AG08396 (cell line): ENCODE results near the gene SCAMP1.
"Not testable (repeated sequence)": the region's sequence is repeated elsewhere in the genome, so short reads cannot be mapped to it uniquely, and the experiment has no call there.

Experiments
- DNase-seq: peaks from one replicate; pipeline ENCODE4 v3.0.0; 2012; ENCODE audit warnings: low spot score, mixed read lengths

SCAMP1 gene

DNA sequence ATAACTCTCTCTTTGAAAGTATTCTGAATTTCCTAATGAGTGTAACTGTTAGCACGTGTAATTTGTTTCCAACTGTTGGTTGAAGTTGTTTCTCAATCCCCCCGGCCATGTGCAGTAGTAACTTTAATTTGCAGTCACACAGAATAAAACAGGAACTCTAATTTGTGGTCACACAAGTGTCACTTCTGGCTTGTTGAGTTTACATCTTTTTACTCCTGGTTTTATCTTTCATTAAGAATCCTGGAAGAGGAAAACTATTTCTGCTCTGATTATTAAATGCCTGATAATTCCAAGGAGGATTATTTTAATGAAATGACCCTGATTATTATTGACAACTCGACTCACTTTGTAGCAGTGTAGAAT, 1.2 kb downstream of the SCAMP1 start:
- no peak for DNase-seq

DNA sequence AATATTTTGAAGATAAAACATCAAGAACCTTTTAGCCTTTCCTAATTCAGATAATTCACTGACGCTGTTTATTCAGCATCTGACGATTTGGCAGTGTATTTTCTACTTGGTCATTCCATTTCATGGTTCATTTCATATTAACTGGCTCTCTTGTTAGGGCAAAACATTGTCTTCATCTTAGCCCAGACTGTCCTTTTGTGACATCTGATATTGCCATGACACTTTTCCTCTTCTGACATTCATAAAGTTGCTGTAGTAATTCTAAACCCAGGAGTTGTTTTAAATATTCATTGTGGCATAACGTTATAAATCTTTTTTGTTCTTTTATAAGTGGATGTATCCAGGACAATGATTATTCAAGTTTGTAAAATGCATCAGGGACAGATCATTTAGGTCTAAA, 1.8 kb downstream of the SCAMP1 start:
- DNase-seq: no peak

DNA sequence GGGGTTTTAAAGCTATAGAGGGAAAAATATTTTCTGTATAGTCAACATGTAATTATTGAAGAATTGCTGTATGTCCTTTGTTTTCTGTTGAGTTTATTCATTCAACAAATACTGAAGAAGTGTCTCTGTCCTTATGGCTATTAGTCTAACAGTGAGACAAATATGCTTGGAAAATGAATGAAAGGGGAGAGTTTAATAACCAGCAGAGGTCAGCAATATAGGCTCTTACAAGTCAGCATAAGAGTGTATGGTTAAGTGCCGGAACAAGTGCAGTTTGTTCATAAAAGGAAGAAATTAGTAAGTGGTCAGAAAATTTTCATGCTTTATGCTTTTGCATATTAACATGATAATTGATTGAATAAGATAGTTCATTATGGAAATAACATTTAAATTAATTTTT, 3.6 kb downstream of the SCAMP1 start:
- no peak for DNase-seq

DNA sequence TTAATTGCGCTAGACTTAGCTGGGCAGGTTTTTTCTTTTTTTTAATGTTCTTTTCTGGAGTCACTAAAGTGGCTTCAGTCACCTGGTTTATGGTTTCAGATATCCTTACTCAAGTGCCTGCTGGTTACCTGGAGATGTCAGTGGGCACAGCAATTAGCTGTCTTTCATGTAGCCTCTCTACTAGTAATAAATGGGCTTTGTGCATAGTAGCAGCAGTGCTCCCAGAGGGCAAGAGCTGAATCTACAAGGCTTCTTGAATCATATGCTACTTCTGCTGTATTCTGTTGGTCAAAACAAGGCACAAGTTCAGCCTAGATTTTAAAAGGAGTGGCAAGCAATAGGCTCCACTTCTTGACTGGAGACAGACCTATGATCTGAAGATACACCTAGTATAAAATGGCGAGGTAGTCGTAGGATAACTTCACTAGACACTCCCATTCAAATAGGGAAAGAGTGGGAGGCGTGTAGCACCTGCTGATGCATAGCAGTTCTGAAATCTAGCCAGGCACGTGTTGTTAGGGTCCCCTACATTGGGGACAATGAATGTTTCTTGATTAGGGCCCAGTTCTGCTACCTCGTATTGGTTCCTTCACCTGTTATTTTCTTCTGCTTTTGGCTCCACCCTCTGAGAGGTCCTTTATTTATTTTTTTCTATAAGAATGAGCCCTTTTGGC, 7.0 kb downstream of the SCAMP1 start:
- no peak for DNase-seq

DNA sequence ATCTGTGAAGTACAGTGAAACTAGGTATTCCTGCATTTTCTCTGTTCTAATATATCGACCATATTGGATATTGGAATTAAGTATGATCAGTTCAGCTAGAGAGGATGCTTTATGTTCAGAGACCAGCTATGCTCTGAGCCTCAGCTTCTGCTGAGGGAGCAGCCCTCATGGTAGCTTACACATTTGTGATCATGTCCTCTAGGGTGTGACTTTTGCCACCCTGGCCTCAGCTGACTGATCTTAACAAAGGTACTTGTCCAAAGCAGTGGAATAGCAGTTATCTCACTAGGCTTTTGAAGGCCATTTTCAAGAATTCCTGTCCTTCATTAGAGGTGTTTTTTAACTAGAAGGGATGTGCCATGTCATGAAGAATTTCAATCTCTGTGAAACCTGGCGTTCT, 9.3 kb downstream of the SCAMP1 start:
- no peak for DNase-seq

DNA sequence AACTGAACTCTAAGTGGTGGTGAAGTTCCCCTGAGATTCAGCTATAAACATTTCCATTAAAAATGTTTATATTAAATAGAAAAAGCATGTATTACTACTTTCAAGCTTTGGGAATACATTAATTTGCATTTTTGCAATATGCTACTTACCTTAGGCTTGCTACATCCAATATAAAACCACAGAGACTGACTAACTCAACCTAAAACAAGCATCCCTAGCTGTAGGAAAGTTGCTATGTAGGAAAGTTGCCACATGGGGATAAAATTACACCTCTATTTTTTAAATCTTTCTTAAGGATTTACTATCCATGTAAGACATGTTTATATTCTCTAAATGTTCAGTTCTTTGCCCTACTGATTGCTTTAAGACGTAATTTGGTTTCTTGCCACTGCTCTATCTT, 12.8 kb downstream of the SCAMP1 start:
- DNase-seq: no peak

DNA sequence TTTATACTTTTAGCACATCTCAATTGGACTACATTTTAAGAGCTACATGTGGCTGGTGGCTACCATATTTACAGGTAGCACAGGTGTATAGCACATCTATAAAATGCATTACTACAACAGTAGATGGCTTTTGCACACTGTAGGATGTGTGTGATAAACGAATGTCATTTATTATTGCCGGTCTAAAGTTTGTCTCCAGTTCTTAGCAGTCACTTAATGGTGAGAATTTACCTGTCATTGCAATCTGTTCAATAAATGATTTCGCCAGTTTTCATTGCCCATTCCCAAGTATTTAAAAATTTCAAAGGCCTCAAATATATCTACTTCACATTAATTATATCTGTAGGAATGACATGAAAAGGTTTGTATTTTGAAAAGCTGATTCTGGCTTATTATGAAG, 15.9 kb downstream of the SCAMP1 start:
- no peak for DNase-seq

DNA sequence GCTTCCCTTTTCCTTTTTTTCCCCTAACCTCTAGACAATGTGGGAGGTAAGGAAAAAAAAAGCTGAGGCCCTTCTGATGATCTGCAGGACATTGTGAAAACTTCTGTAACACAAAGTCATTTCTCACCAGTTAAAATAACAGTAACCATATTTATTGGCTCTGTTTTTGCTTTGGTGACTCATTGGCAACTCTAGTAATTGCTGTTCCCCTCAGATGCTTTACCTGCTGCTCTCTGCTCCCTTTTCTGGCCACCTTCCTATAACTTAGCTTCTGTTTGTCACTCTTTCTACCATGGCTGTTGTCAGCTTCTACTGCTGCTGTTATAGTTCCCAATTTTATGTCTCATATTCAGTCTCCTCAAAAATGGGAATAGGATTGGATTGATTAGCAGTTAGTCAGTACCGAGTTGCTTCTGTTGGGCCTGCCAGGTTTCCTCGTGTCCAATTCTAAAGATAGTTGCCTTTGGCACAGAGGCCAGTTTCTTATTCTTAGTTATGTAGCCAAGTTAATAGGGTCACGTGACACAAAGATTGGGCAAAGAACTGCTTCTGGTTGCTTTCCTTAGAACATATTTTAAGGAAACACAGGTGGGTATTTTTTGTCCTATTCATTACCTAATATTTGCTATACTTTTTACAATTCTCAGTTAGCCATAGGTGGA, 16.8 kb downstream of the SCAMP1 start:
- DNase-seq: peak; percentile 20

DNA sequence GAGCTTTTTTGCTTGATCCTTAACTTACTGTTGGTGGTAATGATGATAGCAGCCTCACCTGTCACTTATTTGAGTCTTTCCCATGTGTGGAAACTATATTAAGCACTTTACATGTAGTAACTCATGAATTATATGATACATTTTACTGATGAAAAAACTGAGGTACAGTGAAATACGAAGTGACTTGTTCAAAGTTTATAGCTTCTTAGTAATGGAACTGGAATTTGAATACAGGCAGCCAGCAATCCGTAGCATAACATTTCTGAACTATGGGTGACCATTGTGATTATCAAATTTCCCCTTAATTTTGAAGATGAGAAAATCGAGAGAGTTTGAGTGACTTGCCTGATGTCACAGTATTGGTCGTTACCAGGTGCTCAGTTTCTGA, 17.3 kb downstream of the SCAMP1 start:
- no peak for DNase-seq

DNA sequence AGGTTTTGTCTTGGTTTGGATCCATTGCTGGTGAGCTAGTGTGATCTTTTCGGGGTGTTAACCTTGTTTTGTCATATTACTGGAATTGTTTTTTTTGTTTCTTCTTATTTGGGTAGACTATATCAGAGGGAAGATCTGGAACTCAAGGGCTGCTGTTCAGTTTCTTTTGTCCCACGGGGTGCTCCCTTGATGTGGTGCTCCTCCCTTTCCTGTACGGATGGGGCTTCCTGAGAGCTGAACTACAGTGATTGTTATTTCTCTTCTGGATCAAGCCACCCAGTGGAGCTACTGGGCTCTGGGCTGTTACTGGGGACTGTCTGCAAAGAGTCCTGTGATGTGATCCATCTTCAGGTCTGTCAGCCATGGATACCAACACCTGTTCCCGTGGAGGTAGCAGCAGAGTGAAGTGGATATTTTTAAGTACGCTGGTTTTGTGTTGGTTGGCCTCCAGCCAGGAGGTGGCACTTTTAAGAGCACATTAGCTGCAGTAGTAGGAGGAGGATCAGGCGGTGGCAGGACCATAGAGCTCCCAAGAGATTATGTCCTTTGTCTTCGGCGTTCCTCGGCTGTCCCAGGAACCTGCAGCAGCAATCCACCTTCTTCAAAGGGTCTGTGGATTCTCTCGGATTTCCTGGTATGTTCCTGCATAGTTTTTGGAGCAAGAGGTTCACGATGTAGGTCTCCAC, 27.2 kb downstream of the SCAMP1 start:
- no peak for DNase-seq

DNA sequence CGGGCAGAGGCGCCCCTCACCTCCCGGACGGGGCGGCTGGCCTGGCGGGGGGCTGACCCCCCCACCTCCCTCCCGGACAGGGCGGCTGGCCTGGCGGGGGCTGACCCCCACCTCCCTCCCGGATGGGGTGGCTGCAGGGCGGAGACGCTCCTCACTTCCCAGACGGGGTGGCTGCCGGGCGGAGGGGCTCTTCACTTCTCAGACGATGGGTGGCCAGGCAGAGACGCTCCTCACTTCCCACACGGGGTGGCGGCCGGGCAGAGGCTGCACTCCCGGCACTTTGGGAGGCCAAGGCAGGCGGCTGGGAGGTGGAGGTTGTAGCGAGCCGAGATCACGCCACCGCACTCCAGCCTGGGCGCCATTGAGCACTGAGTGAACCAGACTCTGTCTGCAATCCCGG, 30.9 kb downstream of the SCAMP1 start:
- DNase-seq: not testable (repeated sequence)

DNA sequence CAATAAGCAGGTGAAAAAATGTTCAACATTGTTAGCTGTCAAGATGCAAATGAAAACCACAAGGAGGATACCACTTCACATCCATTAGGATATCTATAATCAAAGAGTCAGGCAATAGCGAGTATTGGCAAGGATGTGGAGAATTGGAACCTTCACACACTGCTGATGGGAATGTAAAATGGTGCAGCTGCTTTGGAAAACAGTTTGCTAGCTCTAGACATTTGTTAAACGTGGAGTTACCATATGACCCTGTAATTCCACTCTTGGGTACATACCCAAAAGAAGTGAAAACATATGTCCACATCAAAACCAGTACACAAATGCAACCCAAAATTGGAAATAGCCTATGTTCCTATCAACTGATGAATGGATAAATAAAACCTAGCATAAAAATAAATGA, 37.4 kb downstream of the SCAMP1 start:
- no peak for DNase-seq

DNA sequence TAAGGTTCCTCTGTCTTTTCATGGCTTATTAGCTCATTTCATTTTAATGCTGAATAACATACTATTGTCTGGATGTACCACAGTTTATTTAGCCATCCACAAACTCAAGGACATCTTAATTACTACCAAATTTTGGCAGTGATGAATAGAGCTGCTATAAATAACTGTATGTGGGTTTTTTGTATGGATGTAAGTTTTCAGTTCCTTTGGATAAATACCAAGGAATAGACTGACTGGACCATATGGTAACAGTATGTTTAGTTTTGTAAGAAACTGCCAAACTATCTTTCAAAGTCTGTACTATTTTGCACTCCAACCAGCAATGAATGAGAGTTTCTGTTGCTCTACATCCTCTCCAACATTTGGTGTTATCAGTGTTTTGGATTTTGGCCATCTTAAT, 38.7 kb downstream of the SCAMP1 start:
- DNase-seq: no peak

DNA sequence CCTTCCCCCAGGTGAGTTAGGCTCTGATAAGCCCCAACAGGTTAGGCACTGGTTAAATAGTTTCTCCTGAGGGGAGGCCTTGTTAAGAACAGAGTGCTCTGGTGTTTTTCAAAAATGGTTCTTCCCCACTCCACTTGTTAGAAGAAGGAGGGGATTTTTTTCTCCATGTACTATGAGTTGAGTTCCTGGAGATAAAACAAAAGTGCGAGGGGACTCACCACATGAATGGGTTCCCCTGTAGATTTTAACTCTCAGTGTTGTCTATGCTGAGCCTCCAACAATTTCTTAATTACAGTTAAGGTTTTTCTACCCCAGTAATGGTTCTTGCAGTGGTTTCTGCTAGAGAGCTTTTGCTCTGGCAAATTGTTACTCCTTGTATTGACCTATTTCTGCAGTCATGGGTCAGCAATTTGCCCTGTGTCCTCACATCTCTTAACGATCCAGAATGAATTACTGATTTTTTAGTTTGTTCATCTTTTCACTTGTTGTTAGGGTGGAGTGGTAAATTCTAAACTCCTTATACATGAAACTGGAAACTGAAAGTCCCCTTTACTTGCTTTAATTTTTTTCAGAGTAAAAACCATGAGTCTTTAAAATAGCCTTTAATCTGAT, 44.4 kb downstream of the SCAMP1 start:
- no peak for DNase-seq

DNA sequence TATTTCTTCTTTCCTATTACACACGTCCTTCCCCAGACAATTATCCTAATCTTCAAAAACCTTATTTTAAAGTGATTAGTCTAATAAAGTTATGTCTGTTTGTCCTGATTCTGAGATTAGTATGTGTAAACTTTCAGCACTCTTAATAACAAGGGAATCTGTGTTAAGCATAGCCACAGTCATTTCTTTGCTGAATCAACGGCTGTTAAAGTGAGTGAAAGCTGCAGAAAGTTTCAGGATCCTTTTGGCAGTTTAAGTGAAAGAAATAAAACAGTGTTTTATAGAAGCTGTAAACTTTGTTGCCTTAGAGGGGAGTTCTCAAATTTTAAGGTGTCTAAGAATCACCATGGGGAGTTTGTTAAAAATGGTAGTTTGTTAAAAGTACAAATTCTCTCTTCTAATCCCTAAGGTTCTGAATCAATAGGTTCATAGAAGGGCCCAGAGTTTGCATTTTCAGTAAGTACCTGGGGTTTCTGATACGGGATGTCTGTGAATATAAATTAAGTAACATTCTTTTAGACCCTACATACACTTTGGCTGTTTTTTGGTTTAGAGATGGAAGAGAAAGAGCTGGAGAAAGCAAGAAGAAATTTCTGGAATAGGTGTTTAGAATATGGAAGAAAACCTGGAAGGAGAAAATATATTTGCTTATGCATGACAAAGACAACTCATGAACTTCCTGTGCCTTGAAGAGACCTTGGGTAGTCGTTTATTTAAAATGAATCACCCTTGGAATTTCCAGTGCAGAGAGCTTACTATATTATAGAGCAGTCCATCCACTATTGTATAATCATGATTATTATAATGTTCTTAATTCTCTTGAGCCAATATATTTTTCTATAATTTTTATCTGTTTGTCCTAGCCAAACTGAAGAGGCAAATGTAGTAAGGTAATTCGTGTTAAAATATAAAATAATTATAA, 45.7 kb downstream of the SCAMP1 start:
- peak; percentile 33 for DNase-seq

DNA sequence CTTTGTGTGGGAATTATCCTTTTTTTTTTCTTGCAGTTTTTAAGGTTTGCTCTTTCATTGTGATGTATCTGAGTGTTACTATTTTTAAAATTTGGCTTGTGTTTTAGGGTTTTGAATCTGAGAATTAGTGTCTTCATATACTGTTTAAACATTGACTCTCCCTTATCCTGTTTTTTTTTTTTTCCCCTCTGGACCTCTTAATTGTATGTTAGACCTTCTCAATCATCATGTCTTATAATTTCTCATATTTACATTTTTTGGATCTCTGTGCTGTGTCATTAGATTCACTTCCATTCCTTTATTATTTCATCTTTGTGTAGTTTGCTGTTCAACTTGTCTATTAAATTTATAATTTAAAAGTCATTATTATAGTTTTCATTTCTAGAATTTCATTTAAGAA, 47.0 kb downstream of the SCAMP1 start:
- no peak for DNase-seq

DNA sequence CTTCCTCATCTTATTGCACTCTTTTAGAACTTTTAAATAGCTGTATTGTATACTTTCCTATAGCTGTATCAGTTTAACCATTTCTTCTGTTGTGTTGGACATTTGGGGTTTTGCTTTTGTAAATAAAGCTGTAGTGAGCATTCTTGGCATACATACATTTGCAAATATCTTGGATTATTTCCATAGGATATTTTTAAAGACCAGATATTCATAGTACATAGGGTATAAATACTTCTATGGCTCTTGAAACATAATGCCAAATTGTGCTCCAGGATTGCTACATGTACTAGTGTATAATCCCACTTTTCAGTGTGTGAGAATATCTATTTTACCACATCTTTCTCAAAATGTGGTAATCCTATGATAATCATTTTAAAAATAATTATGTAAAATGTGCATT, 51.2 kb downstream of the SCAMP1 start:
- no peak for DNase-seq

DNA sequence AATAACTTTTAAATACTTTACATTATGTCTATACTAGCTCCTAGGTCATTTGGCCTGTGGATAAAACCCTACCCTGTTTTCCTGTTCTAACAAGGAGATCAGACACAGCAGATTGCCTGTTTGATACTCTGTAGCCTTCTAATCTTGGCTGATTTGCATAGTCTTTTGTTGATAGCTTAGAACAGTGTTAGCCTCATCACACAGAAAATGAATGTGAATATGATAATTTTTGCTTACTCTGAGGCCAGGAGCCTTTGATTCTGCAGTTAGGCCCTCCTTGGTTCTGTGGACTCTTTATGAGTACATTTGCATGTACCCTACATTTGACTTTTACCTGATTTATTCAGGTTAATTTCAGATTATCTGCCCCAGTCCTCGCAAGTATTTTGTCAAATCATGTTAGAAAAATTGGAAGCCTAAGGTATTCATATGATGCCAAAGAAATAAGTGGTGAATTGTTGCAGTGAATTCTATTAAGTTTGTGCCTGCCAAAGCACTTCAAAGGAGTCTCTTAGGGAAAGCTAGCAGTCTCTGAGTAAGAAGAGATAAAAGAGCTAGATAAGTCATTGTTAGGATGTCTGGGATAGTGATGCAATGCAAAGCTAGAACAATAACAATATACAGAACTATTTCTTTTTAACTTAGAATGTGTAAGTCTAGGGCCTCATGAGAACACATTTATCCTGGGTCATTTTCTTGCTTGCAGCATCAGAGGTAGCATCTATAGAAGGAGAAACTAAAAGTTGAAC, 56.4 kb downstream of the SCAMP1 start:
- no peak for DNase-seq

DNA sequence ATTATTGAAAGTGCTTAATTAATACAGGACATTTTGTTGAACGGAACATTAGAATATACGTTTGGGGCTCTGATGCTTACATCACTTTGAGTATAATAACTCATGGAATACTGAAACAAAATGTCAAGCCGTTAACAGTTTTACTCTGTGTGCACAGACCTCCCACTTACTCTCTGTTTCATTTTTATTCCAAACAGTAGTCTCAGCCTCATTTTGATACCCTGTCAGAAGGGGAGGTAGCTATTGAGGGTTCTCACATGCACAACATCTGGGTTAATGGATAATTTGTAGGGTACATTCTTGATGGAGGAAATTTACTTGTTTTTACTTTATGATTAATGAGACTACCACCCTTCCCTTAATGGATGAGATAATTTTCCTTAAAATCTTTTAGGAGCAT, 59.0 kb downstream of the SCAMP1 start:
- DNase-seq: no peak

DNA sequence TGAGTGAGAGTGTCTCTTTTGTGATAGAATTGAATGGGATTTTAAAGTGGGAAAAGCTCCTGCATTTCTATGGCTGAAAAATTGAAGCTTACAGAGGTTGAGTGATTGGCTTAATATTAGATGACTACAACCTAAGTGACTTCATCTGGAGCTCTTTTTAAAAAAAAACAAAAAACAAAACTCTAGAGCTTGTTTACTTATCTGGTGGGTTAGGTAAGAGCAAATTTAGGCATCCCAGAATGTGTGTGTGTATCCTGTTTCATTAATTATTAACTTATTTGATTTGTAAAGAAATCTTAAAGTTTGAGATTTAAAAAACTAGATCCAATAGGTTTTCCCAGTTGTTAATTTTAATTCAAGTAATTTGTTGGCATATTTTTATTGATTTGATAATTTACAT, 60.1 kb downstream of the SCAMP1 start:
- DNase-seq: no peak

DNA sequence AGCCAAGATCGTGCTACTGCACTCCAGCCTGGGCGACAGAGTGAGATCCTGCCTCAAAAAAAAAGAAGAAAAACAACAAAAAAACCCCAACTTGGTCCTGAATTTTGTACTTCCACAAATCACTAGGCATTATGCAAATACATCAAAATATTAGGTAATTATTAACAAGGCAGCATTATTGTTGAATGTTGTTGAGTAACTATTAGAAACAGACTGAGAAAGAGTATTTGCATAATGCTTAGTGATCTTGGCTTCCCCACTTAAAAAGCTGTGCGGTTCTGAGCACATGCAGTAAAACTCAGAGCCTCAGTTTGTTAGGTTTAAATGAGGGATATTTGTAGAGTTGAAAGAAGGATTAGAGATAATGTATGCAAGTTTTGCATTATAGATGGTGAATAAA, 64.2 kb downstream of the SCAMP1 start:
- no peak for DNase-seq
